IMR-90 (cell line): ENCODE measurements around the gene SLCO2B1. TPM values are rescaled to one million over a fixed set of nuclear protein-coding genes. Genes with fewer than 3 reads are reported as not detected.

Experiments
- ATAC-seq: fragments of 200-7000 bp; cut with Tn5 transposase; 2 replicates; pipeline ENCODE4 v1.9.1; 2020; ENCODE audit warnings: low read depth, mild to moderate bottlenecking, moderate library complexity
- BruUV-seq: library from RNA; stranded (reverse); fragments of 400-500 nt; replicated peaks from 2 replicates; lab custom pipeline; 2021; lab: Mats Ljungman, UMichigan
- CTCF ChIA-PET: fragments of 300-600 bp; formaldehyde crosslinking; extraction: SDS; loops from one replicate; lab custom pipeline; 2021; ENCODE audit warnings: antibody characterized with exemption; lab: Yijun Ruan, JAX
- POLR2A ChIA-PET: fragments of 300-600 bp; sonication (Branson Sonifier 250); formaldehyde crosslinking; loops from one replicate; lab custom pipeline; 2022; ENCODE audit warnings: antibody characterized with exemption; ENCODE audit not compliant: unreplicated experiment; lab: Charles Lee
- DNase-seq: peaks from one replicate; pipeline ENCODE4 v3.0.0; 2013
- H2AFZ ChIP-seq: replicated peaks from 2 replicates; pipeline ENCODE3; 2013; ENCODE audit warnings: low read length, mild to moderate bottlenecking; ENCODE audit not compliant: poor library complexity
- H2AK5ac ChIP-seq: 2 replicates; pipeline ENCODE4 v1.6.1; 2013; ENCODE audit warnings: low read depth, low read length, inconsistent platforms
- H2AK9ac ChIP-seq: replicated peaks from 2 replicates; pipeline ENCODE3; 2013; ENCODE audit warnings: mild to moderate bottlenecking, low read depth, low read length, moderate library complexity; ENCODE audit not compliant: poor library complexity
- H2BK120ac ChIP-seq: 2 replicates; pipeline ENCODE4 v1.6.1; 2013; ENCODE audit warnings: low read depth, low read length, inconsistent platforms
- H2BK15ac ChIP-seq: 3 replicates; pipeline ENCODE4 v1.6.1; 2013; ENCODE audit warnings: low read depth, low read length, inconsistent platforms
- H2BK20ac ChIP-seq: 2 replicates; pipeline ENCODE4 v1.6.1; 2013; ENCODE audit warnings: low read depth, mild to moderate bottlenecking, inconsistent platforms, low read length, moderate library complexity
- H2BK5ac ChIP-seq: 2 replicates; pipeline ENCODE4 v1.6.1; 2013; ENCODE audit warnings: mild to moderate bottlenecking, low read depth, low read length, inconsistent platforms; ENCODE audit not compliant: poor library complexity, severe bottlenecking
- H3K14ac ChIP-seq: replicated peaks from 2 replicates; pipeline ENCODE4 v1.6.1; 2013; ENCODE audit warnings: low read depth, low read length, inconsistent platforms
- H3K18ac ChIP-seq: 2 replicates; pipeline ENCODE4 v1.6.1; 2013; ENCODE audit warnings: low read depth, low read length, control low read depth
- H3K23ac ChIP-seq: 2 replicates; pipeline ENCODE4 v1.6.1; 2013; ENCODE audit warnings: low read depth, low read length, inconsistent platforms
- H3K27ac ChIP-seq: 2 replicates; pipeline ENCODE4 v1.5.1; 2013; ENCODE audit warnings: mild to moderate bottlenecking, control low read depth, low read length; ENCODE audit not compliant: insufficient read depth
- H3K27me3 ChIP-seq: 2 replicates; pipeline ENCODE4 v1.6.1; 2013; ENCODE audit warnings: low read length; ENCODE audit not compliant: control insufficient read depth, insufficient read depth
- H3K36me3 ChIP-seq: 2 replicates; pipeline ENCODE4 v1.6.1; 2013; ENCODE audit warnings: low read length, mixed read lengths; ENCODE audit not compliant: control insufficient read depth, insufficient read depth
- H3K4ac ChIP-seq: 2 replicates; pipeline ENCODE4 v1.6.1; 2013; ENCODE audit warnings: low read depth, low read length, inconsistent platforms
- H3K4me1 ChIP-seq: 2 replicates; pipeline ENCODE4 v1.6.1; 2013; ENCODE audit warnings: low read length, mixed read lengths; ENCODE audit not compliant: control insufficient read depth, insufficient read depth
- H3K4me2 ChIP-seq: 2 replicates; pipeline ENCODE4 v1.6.1; 2013; ENCODE audit warnings: low read depth, mild to moderate bottlenecking, control low read depth, low read length, moderate library complexity
- H3K4me3 ChIP-seq: 2 replicates; pipeline ENCODE4 v1.5.1; 2013; ENCODE audit warnings: low read depth, mild to moderate bottlenecking, control low read depth, low read length, moderate library complexity; ENCODE audit not compliant: insufficient read depth
- H3K56ac ChIP-seq: 2 replicates; pipeline ENCODE4 v1.6.1; 2013; ENCODE audit warnings: low read length, inconsistent platforms; ENCODE audit not compliant: insufficient read depth; ENCODE audit errors: extremely low read depth
- H3K79me1 ChIP-seq, 2 experiments: 2 replicates each; pipeline ENCODE4 v1.6.1; 2013; ENCODE audit warnings: low read length in 2 of 2, inconsistent platforms in 1 of 2, low read depth in 1 of 2
- H3K9ac ChIP-seq: 2 replicates; pipeline ENCODE4 v1.6.1; 2013; ENCODE audit warnings: low read depth, low read length, control low read depth
- H3K9me1 ChIP-seq: 2 replicates; pipeline ENCODE4 v1.6.1; 2013; ENCODE audit warnings: low read length, inconsistent platforms; ENCODE audit not compliant: insufficient read depth
- H3K9me3 ChIP-seq: 2 replicates; pipeline ENCODE4 v1.6.1; 2013; ENCODE audit warnings: low read length; ENCODE audit not compliant: control insufficient read depth, insufficient read depth
- H4K20me1 ChIP-seq: 2 replicates; pipeline ENCODE4 v1.6.1; 2013; ENCODE audit warnings: low read length, inconsistent platforms; ENCODE audit not compliant: insufficient read depth
- H4K5ac ChIP-seq: 2 replicates; pipeline ENCODE4 v1.6.1; 2013; ENCODE audit warnings: mild to moderate bottlenecking, low read depth, low read length, control low read depth
- H4K8ac ChIP-seq, 2 experiments: 2 replicates each; pipeline ENCODE4 v1.6.1; 2013; ENCODE audit warnings: low read depth in 2 of 2, low read length in 2 of 2, control low read depth in 1 of 2, inconsistent platforms in 1 of 2
- H4K91ac ChIP-seq: 2 replicates; pipeline ENCODE4 v1.6.1; 2013; ENCODE audit warnings: low read depth, low read length, inconsistent platforms; ENCODE audit not compliant: insufficient read depth
- CEBPB ChIP-seq: IDR thresholded peaks from 2 replicates; pipeline ENCODE4 v1.6.1; 2012; ENCODE audit warnings: low read depth, low read length, improper control_type of control experiment
- FOS ChIP-seq: fragments of 150-350 bp; IDR thresholded peaks from 2 replicates; pipeline ENCODE4 v1.6.1; 2016; ENCODE audit warnings: low read depth, low read length
- NFE2L2 ChIP-seq: fragments of 150-350 bp; IDR thresholded peaks from 2 replicates; pipeline ENCODE4 v1.6.1; 2016; ENCODE audit warnings: low read depth, mild to moderate bottlenecking, low read length
- POLR2A ChIP-seq: IDR thresholded peaks from 2 replicates; pipeline ENCODE4 v1.6.1; 2012; ENCODE audit warnings: mild to moderate bottlenecking, low read depth, low read length
- RAD21 ChIP-seq: IDR thresholded peaks from 2 replicates; pipeline ENCODE4 v1.6.1; 2012; ENCODE audit warnings: low read length, improper control_type of control experiment
- RCOR1 ChIP-seq: IDR thresholded peaks from 2 replicates; pipeline ENCODE4 v1.6.1; 2012; ENCODE audit warnings: mild to moderate bottlenecking, low read length, improper control_type of control experiment; ENCODE audit not compliant: insufficient replicate concordance
- SMC3 ChIP-seq: fragments of 150-350 bp; IDR thresholded peaks from 2 replicates; pipeline ENCODE4 v1.6.1; 2016; ENCODE audit warnings: low read depth, mild to moderate bottlenecking, antibody characterized with exemption, low read length, moderate library complexity
- WGBS, 2 experiments: methylation state at CpG; one replicate each; pipeline versions ENCODE4 v1.1.5 to v1.1.7; 2013; ENCODE audit warnings: missing lambda C conversion rate in 2 of 2; ENCODE audit not compliant: insufficient read length in 1 of 2; ENCODE audit errors: extremely low coverage in 2 of 2; 5-methylcytosine and 5-hydroxymethylcytosine counted together
- dilution Hi-C: fragments of 300-500 bp; cut with HindIII; formaldehyde crosslinking; loops from one replicate; pipeline ENCODE4 v1.14.3; 2018; ENCODE audit warnings: low sequenced_read_pairs; ENCODE audit not compliant: unreplicated experiment
- in situ Hi-C: fragments of 300-500 bp; cut with MboI; formaldehyde crosslinking; loops from 3 replicates; pipeline ENCODE4 v1.14.3; 2019; ENCODE audit warnings: low sequenced_read_pairs, inconsistent platforms, mixed read lengths
- intact Hi-C: fragments of 100-400 bp; cut with micrococcal nuclease; formaldehyde crosslinking; loops from 2 replicates; pipeline ENCODE4 v1.10.0; 2022
- polyA plus RNA-seq, 3 experiments: library from polyadenylated mRNA; depleted of rRNA; stranded (reverse); fragments of >200 nt; gene quantifications; 2 replicates each; pipeline ENCODE4 v1.2.3, GENCODE V29; 2012; ENCODE audit warnings: low replicate concordance in 1 of 3
- total RNA-seq: library from RNA; depleted of rRNA; stranded (reverse); fragments of >200 nt; gene quantifications from 2 replicates; pipeline ENCODE4 v1.2.3, GENCODE V29; 2012

Gene SLCO2B1
- total and polyA plus RNA-seq, 2 of the 4 experiments (the other 2 are of a cell fraction), result not detected

DNA sequence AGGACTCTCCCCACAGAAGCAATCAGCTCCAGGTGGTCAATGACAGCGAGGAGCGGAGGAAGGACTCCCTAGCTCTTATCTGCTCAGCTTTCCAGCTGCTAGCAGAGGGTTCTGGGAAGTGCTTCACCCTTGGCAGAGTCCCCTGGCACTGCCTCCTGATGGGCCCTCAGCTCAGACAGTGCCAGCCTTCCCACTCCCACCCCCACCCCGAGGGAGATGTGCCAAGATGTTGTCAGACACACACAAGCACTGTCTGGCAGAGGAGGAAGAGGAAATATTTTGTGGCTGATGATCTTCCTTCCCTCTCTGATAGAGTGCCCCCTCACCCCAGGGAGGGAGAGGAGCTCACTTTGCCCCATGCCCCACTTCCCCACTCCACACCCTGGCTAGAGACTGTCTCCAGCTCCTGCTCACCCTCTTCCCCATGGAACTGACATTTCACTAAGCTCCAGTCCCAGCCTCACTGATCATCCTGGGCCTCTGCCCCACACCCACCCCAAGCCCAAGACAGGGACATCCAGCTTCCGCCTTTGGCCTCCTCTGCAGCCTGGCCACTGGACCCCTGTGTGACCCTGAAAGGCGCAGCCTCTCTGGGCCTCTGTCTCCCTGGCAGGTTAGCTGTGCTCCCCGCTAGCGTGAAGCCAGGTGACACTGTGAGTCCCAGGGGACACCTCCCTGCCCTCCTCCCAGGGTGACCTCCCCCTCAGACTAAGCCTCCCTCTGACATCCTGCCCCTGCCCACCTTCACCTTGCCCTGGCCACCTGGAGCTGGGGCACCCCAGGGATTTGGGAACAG lies 44.5 kb downstream of the SLCO2B1 start:
- BruUV-seq, result no TSS peak
- H2BK15ac ChIP-seq, result no peak overlapping the region
- TF ChIP-seq CEBPB (no peak), POLR2A (no peak), NFE2L2 (no peak), RAD21 (no peak), RCOR1 (no peak), FOS (no peak), SMC3 (no peak)
- no peak overlapping the region for H3K23ac ChIP-seq
- H2BK20ac ChIP-seq, result no peak overlapping the region
- H2BK120ac ChIP-seq, result no peak overlapping the region
- H4K8ac ChIP-seq, result no peak overlapping the region
- CTCF ChIA-PET, result interaction anchor here (4.2 kb wide), 1 partner anchor 9 kb away, joined by 24 read pairs; no protein-coding TSS in a partner anchor
- no peak overlapping the region for H3K56ac ChIP-seq
- 100% methylated on average over 2 of the region's 7 CpGs; no CpG with 5 or more reads in 1 of the 2 experiments for WGBS, 2 experiments
- intact Hi-C loops, result no loop called here
- no peak overlapping the region for H4K91ac ChIP-seq
- ATAC-seq (no peak), DNase-seq (no peak)
- H3K4ac ChIP-seq, result no peak overlapping the region
- dilution Hi-C loops, result no loop called here
- H3K27me3 ChIP-seq, result peaks cover 72% of the 10 kb centered on the region
- no peaks in the 10 kb centered on the region for H3K4me1 ChIP-seq
- no peak overlapping the region for H4K5ac ChIP-seq
- no peaks in the 10 kb centered on the region for H3K79me1 ChIP-seq
- H3K9ac ChIP-seq, result no peak overlapping the region
- no peaks in the 10 kb centered on the region for H3K9me1 ChIP-seq
- POLR2A ChIA-PET, result no interaction called here
- no peak overlapping the region for H3K4me3 ChIP-seq
- H4K20me1 ChIP-seq, result no peaks in the 10 kb centered on the region
- no peak overlapping the region for H2AK5ac ChIP-seq
- H2AK9ac ChIP-seq, result no peak overlapping the region
- no peak overlapping the region for H3K27ac ChIP-seq
- H3K18ac ChIP-seq, result no peak overlapping the region
- no peak overlapping the region for H2BK5ac ChIP-seq
- in situ Hi-C loops, result no loop called here
- H3K36me3 ChIP-seq, result no peaks in the 10 kb centered on the region
- no peak overlapping the region for H3K14ac ChIP-seq
- H2AFZ ChIP-seq, result no peak overlapping the region
- H3K4me2 ChIP-seq, result no peak overlapping the region
- no peaks in the 10 kb centered on the region for H3K9me3 ChIP-seq
